Choroid plexus epithelial cell (primary cell): ENCODE results near the gene TMEM86A.
"Not testable (repeated sequence)": the region's sequence is repeated elsewhere in the genome, so short reads cannot be mapped to it uniquely, and the experiment has no call there.

Experiments used
- DNase-seq: peaks from one replicate; pipeline ENCODE4 v3.0.0-alpha.2; 2010; ENCODE audit warnings: low read depth
- H3K4me3 ChIP-seq: 2 replicates; pipeline ENCODE4 v1.5.1; 2011; ENCODE audit warnings: low read depth, mild to moderate bottlenecking, control low read depth, low read length, moderate library complexity
- CTCF ChIP-seq: conservative IDR thresholded peaks from 2 replicates; pipeline ENCODE4 v1.5.1; 2011; ENCODE audit warnings: low read depth, mild to moderate bottlenecking, control low read depth, inconsistent platforms, low read length, moderate library complexity

The TMEM86A gene

GRCh38 chr11:18669711-18670110, 28.9 kb upstream of the TMEM86A start:
- no peak for DNase-seq
- H3K4me3 ChIP-seq, result no peak overlapping the region
- no peak for TF ChIP-seq CTCF

- no peak overlapping the region for H3K4me3 ChIP-seq
- no peak for TF ChIP-seq CTCF
- no peak for DNase-seq
Measured at GRCh38 chr11:18671246-18671645, 27.3 kb upstream of the TMEM86A start.

- peak; percentile 8 for DNase-seq
- H3K4me3 ChIP-seq, result not testable (repeated sequence)
Measured at GRCh38 chr11:18672209-18672608, 26.4 kb upstream of the TMEM86A start.

GRCh38 chr11:18676803-18677202, 21.8 kb upstream of the TMEM86A start:
- no peak for TF ChIP-seq CTCF
- no peak for DNase-seq
- no peak overlapping the region for H3K4me3 ChIP-seq

GRCh38 chr11:18677560-18677959, 21.0 kb upstream of the TMEM86A start:
- no peak for TF ChIP-seq CTCF
- no peak for DNase-seq
- H3K4me3 ChIP-seq, result no peak overlapping the region

- H3K4me3 ChIP-seq, DNase-seq: not testable (repeated sequence)
Measured at GRCh38 chr11:18681949-18682348, 16.6 kb upstream of the TMEM86A start.

- DNase-seq, result no peak
- no peak overlapping the region for H3K4me3 ChIP-seq
- no peak for TF ChIP-seq CTCF
Measured at GRCh38 chr11:18682466-18682865, 16.1 kb upstream of the TMEM86A start.

- TF ChIP-seq CTCF, result no peak
- DNase-seq, result no peak
- no peak overlapping the region for H3K4me3 ChIP-seq
Measured at GRCh38 chr11:18684267-18684666, 14.3 kb upstream of the TMEM86A start.

GRCh38 chr11:18691467-18692140, 7.0 kb upstream of the TMEM86A start:
- not testable (repeated sequence) for DNase-seq, H3K4me3 ChIP-seq
